ENCODE data around the gene TESMIN. TPM values are rescaled to one million over a fixed set of nuclear protein-coding genes. Genes with fewer than 3 reads are reported as not detected.

TESMIN gene
- total RNA-seq, 2 experiments from 2014 or later = 3.3 to 11.8 TPM

GRCh38 chr11:68715456-68716122 lies 35.7 kb downstream of the TESMIN start:
- CTCF ChIA-PET = no interaction called here

GRCh38 chr11:68714060-68714856 lies 37.1 kb downstream of the TESMIN start:
- H3K9me3 Mint-ChIP-seq (ENCODE audit: low read depth) = peaks cover 5% of the 10 kb centered on the region
- CTCF ChIA-PET = no interaction called here
- DNase-seq (no peak), ATAC-seq (no peak)
- no peak overlapping the region for H3K4me3 Mint-ChIP-seq
- H3K27ac Mint-ChIP-seq = no peak overlapping the region
- H3K27me3 Mint-ChIP-seq = no peaks in the 10 kb centered on the region
- no peaks in the 10 kb centered on the region for H3K36me3 Mint-ChIP-seq
- H3K4me1 Mint-ChIP-seq = no peaks in the 10 kb centered on the region

More at GRCh38 chr11:68715456-68716122, 35.7 kb downstream of the TESMIN start:
- Mint-ChIP-seq H3K9me3 (ENCODE audit: low read depth) (peaks cover 13% of the 10 kb centered on the region), H3K27me3 (peaks cover 10% of the 10 kb centered on the region), H3K27ac (no peak overlapping the region), H3K4me3 (no peak overlapping the region), H3K4me1 (no peaks in the 10 kb centered on the region), H3K36me3 (no peaks in the 10 kb centered on the region)
- ATAC-seq = no peak
- no peak for DNase-seq

- Mint-ChIP-seq H3K9me3 (ENCODE audit: low read depth) (no peaks in the 10 kb centered on the region), H3K4me3 (no peak overlapping the region), H3K27ac (no peak overlapping the region), H3K36me3 (no peaks in the 10 kb centered on the region), H3K4me1 (no peaks in the 10 kb centered on the region), H3K27me3 (no peaks in the 10 kb centered on the region)
- no peak for ATAC-seq
- no peak for DNase-seq
- CTCF ChIA-PET = no interaction called here
These were observed 40.2 kb downstream of the TESMIN start for GRCh38 chr11:68711114-68711513.

GRCh38 chr11:68710409-68710808 lies 40.9 kb downstream of the TESMIN start:
- ATAC-seq (no peak), DNase-seq (no peak)
- CTCF ChIA-PET = no interaction called here
- Mint-ChIP-seq H3K27me3 (peaks cover under 1% of the 10 kb centered on the region), H3K36me3 (no peaks in the 10 kb centered on the region), H3K4me3 (no peak overlapping the region), H3K27ac (no peak overlapping the region), H3K4me1 (no peaks in the 10 kb centered on the region), H3K9me3 (ENCODE audit: low read depth) (no peaks in the 10 kb centered on the region)

GRCh38 chr11:68709062-68709461 lies 42.3 kb downstream of the TESMIN start:
- no peak overlapping the region for H3K4me3 Mint-ChIP-seq
- DNase-seq = no peak
- ATAC-seq = no peak
- no peaks in the 10 kb centered on the region for H3K4me1 Mint-ChIP-seq
- peaks cover 4% of the 10 kb centered on the region for H3K27me3 Mint-ChIP-seq
- no peak overlapping the region for H3K27ac Mint-ChIP-seq
- CTCF ChIA-PET = no interaction called here
- no peaks in the 10 kb centered on the region for H3K36me3 Mint-ChIP-seq
- H3K9me3 Mint-ChIP-seq (ENCODE audit: low read depth) = no peaks in the 10 kb centered on the region

GRCh38 chr11:68707527-68707926 lies 43.8 kb downstream of the TESMIN start:
- Mint-ChIP-seq H3K4me3 (no peak overlapping the region), H3K9me3 (ENCODE audit: low read depth) (no peaks in the 10 kb centered on the region), H3K36me3 (no peaks in the 10 kb centered on the region), H3K27me3 (peaks cover 8% of the 10 kb centered on the region), H3K4me1 (no peaks in the 10 kb centered on the region), H3K27ac (no peak overlapping the region)
- CTCF ChIA-PET = no interaction called here
- no peak for ATAC-seq
- no peak for DNase-seq

GRCh38 chr11:68704887-68705286 lies 46.4 kb downstream of the TESMIN start:
- CTCF ChIA-PET = no interaction called here
- H3K36me3 Mint-ChIP-seq = no peaks in the 10 kb centered on the region
- DNase-seq (no peak), ATAC-seq (no peak)
- no peaks in the 10 kb centered on the region for H3K4me1 Mint-ChIP-seq
- H3K4me3 Mint-ChIP-seq = no peak overlapping the region
- no peaks in the 10 kb centered on the region for H3K9me3 Mint-ChIP-seq (ENCODE audit: low read depth)
- no peak overlapping the region for H3K27ac Mint-ChIP-seq
- H3K27me3 Mint-ChIP-seq = peaks cover 19% of the 10 kb centered on the region

GRCh38 chr11:68698993-68699392 lies 52.3 kb downstream of the TESMIN start:
- H3K36me3 Mint-ChIP-seq = no peaks in the 10 kb centered on the region
- no peak overlapping the region for H3K27ac Mint-ChIP-seq
- peaks cover 1% of the 10 kb centered on the region for H3K9me3 Mint-ChIP-seq (ENCODE audit: low read depth)
- H3K27me3 Mint-ChIP-seq = peaks cover 37% of the 10 kb centered on the region
- no peaks in the 10 kb centered on the region for H3K4me1 Mint-ChIP-seq
- no peak for DNase-seq
- CTCF ChIA-PET = no interaction called here
- no peak overlapping the region for H3K4me3 Mint-ChIP-seq
- ATAC-seq = no peak

- Mint-ChIP-seq H3K4me3 (no peak overlapping the region), H3K27ac (no peak overlapping the region), H3K4me1 (peaks cover 10% of the 10 kb centered on the region), H3K27me3 (peaks cover 30% of the 10 kb centered on the region), H3K9me3 (ENCODE audit: low read depth) (peaks cover 1% of the 10 kb centered on the region), H3K36me3 (no peaks in the 10 kb centered on the region)
- ATAC-seq (no peak), DNase-seq (no peak)
- CTCF ChIA-PET = no interaction called here
These were observed 55.8 kb downstream of the TESMIN start for GRCh38 chr11:68695531-68695930.

GRCh38 chr11:68694431-68695297 lies 56.7 kb downstream of the TESMIN start:
- Mint-ChIP-seq H3K36me3 (no peaks in the 10 kb centered on the region), H3K4me1 (peaks cover 15% of the 10 kb centered on the region), H3K4me3 (no peak overlapping the region), H3K27me3 (peaks cover 36% of the 10 kb centered on the region), H3K9me3 (ENCODE audit: low read depth) (peaks cover 1% of the 10 kb centered on the region), H3K27ac (no peak overlapping the region)
- DNase-seq (no peak), ATAC-seq (no peak)
- CTCF ChIA-PET = no interaction called here

GRCh38 chr11:68693484-68693882 lies 57.8 kb downstream of the TESMIN start:
- Mint-ChIP-seq H3K4me1 (peaks cover 15% of the 10 kb centered on the region), H3K4me3 (no peak overlapping the region), H3K9me3 (ENCODE audit: low read depth) (peaks cover 1% of the 10 kb centered on the region), H3K27ac (no peak overlapping the region), H3K27me3 (peaks cover 45% of the 10 kb centered on the region), H3K36me3 (no peaks in the 10 kb centered on the region)
- ATAC-seq (no peak), DNase-seq (no peak)
- CTCF ChIA-PET = no interaction called here

- Mint-ChIP-seq H3K27me3 (peaks cover 48% of the 10 kb centered on the region), H3K27ac (no peak overlapping the region), H3K4me1 (peaks cover 15% of the 10 kb centered on the region), H3K9me3 (ENCODE audit: low read depth) (peaks cover 1% of the 10 kb centered on the region), H3K36me3 (no peaks in the 10 kb centered on the region), H3K4me3 (no peak overlapping the region)
- CTCF ChIA-PET = no interaction called here
- no peak for DNase-seq
- ATAC-seq = no peak
These were observed 58.3 kb downstream of the TESMIN start for GRCh38 chr11:68692871-68693483.

- H3K27me3 Mint-ChIP-seq = peaks cover 50% of the 10 kb centered on the region
- H3K27ac Mint-ChIP-seq = no peak overlapping the region
- DNase-seq (no peak), ATAC-seq (no peak)
- peaks cover 1% of the 10 kb centered on the region for H3K9me3 Mint-ChIP-seq (ENCODE audit: low read depth)
- CTCF ChIA-PET = no interaction called here
- peaks cover 15% of the 10 kb centered on the region for H3K4me1 Mint-ChIP-seq
- no peak overlapping the region for H3K4me3 Mint-ChIP-seq
- no peaks in the 10 kb centered on the region for H3K36me3 Mint-ChIP-seq
These were observed 59.2 kb downstream of the TESMIN start for GRCh38 chr11:68692115-68692514.

Measured in activated CD8-positive, alpha-beta memory T cell treated with anti-CD3 and anti-CD28 coated beads, Interleukin-2, amount 10 ng/mL, durations not matched to agents 7 days and 5 days (primary cell).